Measurements from ENCODE around the gene ABAT. TPM values are rescaled to one million over a fixed set of nuclear protein-coding genes. Genes with fewer than 3 reads are reported as not detected.

ABAT gene
- total and polyA plus RNA-seq, 9 donors: 3.8 to 20.3 (median 13.6) TPM

GRCh38 chr16:8714807-8715206 is 40.4 kb downstream of the ABAT start:
- H3K36me3 ChIP-seq: no peaks in the 10 kb centered on the region
- H3K9me3 ChIP-seq: no peaks in the 10 kb centered on the region
- intact Hi-C loops (cut with DNase I): no loop called here
- no peaks in the 10 kb centered on the region for H3K27me3 ChIP-seq
- TF ChIP-seq CTCF (IDR thresholded peaks at IDR 0.05): no peak
- TF ChIP-seq POLR2A (IDR thresholded peaks at IDR 0.05): no peak
- no peak for TF ChIP-seq EP300 (IDR thresholded peaks at IDR 0.05)
- no peak overlapping the region for H3K4me3 ChIP-seq
- no peak for DNase-seq
- whole genome bisulfite sequencing, 3 donors: 78 to 83% (median 79%) methylated on average over 14 of the region's 14 CpGs
- no peaks in the 10 kb centered on the region for H3K4me1 ChIP-seq (ENCODE audit: insufficient read depth)
- H3K27ac ChIP-seq: no peak overlapping the region

- Histone ChIP-seq H3K27me3 (no peaks in the 10 kb centered on the region), H3K9me3 (no peaks in the 10 kb centered on the region), H3K4me3 (no peak overlapping the region), H3K27ac (no peak overlapping the region), H3K4me1 (ENCODE audit: insufficient read depth) (peaks cover 3% of the 10 kb centered on the region), H3K36me3 (no peaks in the 10 kb centered on the region)
- DNase-seq: no peak
- 94 to 95% (median 95%) methylated on average over 6 of the region's 6 CpGs for WGBS, 3 donors
- TF ChIP-seq EP300 (IDR thresholded peaks at IDR 0.05): no peak
- no peak for TF ChIP-seq CTCF (IDR thresholded peaks at IDR 0.05)
- no peak for TF ChIP-seq POLR2A (IDR thresholded peaks at IDR 0.05)
- intact Hi-C loops (cut with DNase I): no loop called here
Observed at GRCh38 chr16:8716052-8716451, 41.6 kb downstream of the ABAT start.

GRCh38 chr16:8716592-8716991 is 42.2 kb downstream of the ABAT start:
- H3K9me3 ChIP-seq: no peaks in the 10 kb centered on the region
- H3K4me3 ChIP-seq: no peak overlapping the region
- no peak overlapping the region for H3K27ac ChIP-seq
- TF ChIP-seq EP300 (IDR thresholded peaks at IDR 0.05) (no peak), CTCF (IDR thresholded peaks at IDR 0.05) (no peak), POLR2A (IDR thresholded peaks at IDR 0.05) (no peak)
- 88 to 94% (median 92%) methylated on average over 10 of the region's 10 CpGs for WGBS, 3 donors
- no peaks in the 10 kb centered on the region for H3K36me3 ChIP-seq
- H3K4me1 ChIP-seq (ENCODE audit: insufficient read depth): peaks cover 3% of the 10 kb centered on the region
- H3K27me3 ChIP-seq: no peaks in the 10 kb centered on the region
- no peak for DNase-seq
- intact Hi-C loops (cut with DNase I): no loop called here

- Histone ChIP-seq H3K4me1 (ENCODE audit: insufficient read depth) (peaks cover 3% of the 10 kb centered on the region), H3K9me3 (no peaks in the 10 kb centered on the region), H3K27ac (no peak overlapping the region), H3K27me3 (no peaks in the 10 kb centered on the region), H3K4me3 (no peak overlapping the region), H3K36me3 (no peaks in the 10 kb centered on the region)
- no peak for DNase-seq
- intact Hi-C loops (cut with DNase I): no loop called here
- no peak for TF ChIP-seq POLR2A (IDR thresholded peaks at IDR 0.05)
- no peak for TF ChIP-seq EP300 (IDR thresholded peaks at IDR 0.05)
- TF ChIP-seq CTCF (IDR thresholded peaks at IDR 0.05): no peak
- WGBS, 3 donors: 96 to 97% (median 97%) methylated on average over 2 of the region's 2 CpGs
Observed at GRCh38 chr16:8717469-8717868, 43.1 kb downstream of the ABAT start.

Data from ovary (tissue), 9 donors.